HG03558 (cell line): ENCODE data around the gene PLOD2.

ENCODE experiments used
- ATAC-seq: cut with Tn5 transposase; IDR thresholded peaks from one replicate; pipeline ENCODE4 v1.9.1; 2021; ENCODE audit warnings: moderate number of reproducible peaks; ENCODE audit not compliant: unreplicated experiment; ENCODE audit errors: extremely low read depth

PLOD2 gene

GRCh38 chr3:146104068-146104467 lies 56.9 kb downstream of the PLOD2 start:
- no peak for ATAC-seq

GRCh38 chr3:146102885-146103284 lies 58.1 kb downstream of the PLOD2 start:
- ATAC-seq: no peak

GRCh38 chr3:146101538-146101937 lies 59.4 kb downstream of the PLOD2 start:
- no peak for ATAC-seq

- no peak for ATAC-seq
Measured at GRCh38 chr3:146100825-146101444, 60.0 kb downstream of the PLOD2 start.

GRCh38 chr3:146100180-146100579 lies 60.8 kb downstream of the PLOD2 start:
- no peak for ATAC-seq

GRCh38 chr3:146099316-146099715 lies 61.7 kb downstream of the PLOD2 start:
- no peak for ATAC-seq

GRCh38 chr3:146093896-146094295 lies 67.1 kb downstream of the PLOD2 start:
- no peak for ATAC-seq

GRCh38 chr3:146092230-146092629 lies 68.8 kb downstream of the PLOD2 start:
- ATAC-seq: no peak

- ATAC-seq: no peak
Measured at GRCh38 chr3:146091397-146091796, 69.6 kb downstream of the PLOD2 start.

- ATAC-seq: no peak
Measured at GRCh38 chr3:146090521-146090920, 70.5 kb downstream of the PLOD2 start.

- no peak for ATAC-seq
Measured at GRCh38 chr3:146088840-146089239, 72.1 kb downstream of the PLOD2 start.

GRCh38 chr3:146087116-146087515 lies 73.9 kb downstream of the PLOD2 start:
- no peak for ATAC-seq

GRCh38 chr3:146086211-146086610 lies 74.8 kb downstream of the PLOD2 start:
- ATAC-seq: no peak

GRCh38 chr3:146085678-146086077 lies 75.3 kb downstream of the PLOD2 start:
- no peak for ATAC-seq

- no peak for ATAC-seq
Measured at GRCh38 chr3:146080578-146080977, 80.4 kb downstream of the PLOD2 start.

GRCh38 chr3:146078031-146078430 lies 83.0 kb downstream of the PLOD2 start:
- no peak for ATAC-seq

- no peak for ATAC-seq
Measured at GRCh38 chr3:146077181-146077580, 83.8 kb downstream of the PLOD2 start.

GRCh38 chr3:146072824-146073223 lies 88.2 kb downstream of the PLOD2 start:
- no peak for ATAC-seq

GRCh38 chr3:146072061-146072460 lies 88.9 kb downstream of the PLOD2 start:
- no peak for ATAC-seq

- no peak for ATAC-seq
Measured at GRCh38 chr3:146071632-146072031, 89.4 kb downstream of the PLOD2 start.

- ATAC-seq: no peak
Measured at GRCh38 chr3:146067048-146067447, 93.9 kb downstream of the PLOD2 start.

- no peak for ATAC-seq
Measured at GRCh38 chr3:146065573-146066006, 95.4 kb downstream of the PLOD2 start.

- ATAC-seq: no peak
Measured at GRCh38 chr3:146058241-146058640, 102.7 kb downstream of the PLOD2 start.
